Skeletal muscle tissue (tissue), 4 donors: Measurements from ENCODE around the gene VPS37B. TPM values are rescaled to one million over a fixed set of nuclear protein-coding genes. Genes with fewer than 3 reads are reported as not detected.

Experiments
- H3K27ac ChIP-seq: one replicate; pipeline ENCODE4 v1.7.0; 2013; ENCODE audit warnings: mild to moderate bottlenecking, low read depth, low read length, inconsistent platforms
- H3K27me3 ChIP-seq, 3 donors: one replicate each; pipeline ENCODE4 v1.7.0; 2013; ENCODE audit warnings: low read length in 3 of 3; ENCODE audit not compliant: control insufficient read depth in 3 of 3, insufficient read depth in 3 of 3
- H3K36me3 ChIP-seq, 3 donors: one replicate each; pipeline ENCODE4 v1.7.0; 2013; ENCODE audit warnings: low read length in 3 of 3; ENCODE audit not compliant: control insufficient read depth in 3 of 3, insufficient read depth in 3 of 3
- H3K4me1 ChIP-seq, 3 donors: one replicate each; pipeline ENCODE4 v1.7.0; 2013; ENCODE audit warnings: low read length in 3 of 3, mild to moderate bottlenecking in 3 of 3; ENCODE audit not compliant: control insufficient read depth in 3 of 3, insufficient read depth in 3 of 3
- H3K4me3 ChIP-seq, 3 donors: one replicate each; pipeline ENCODE4 v1.7.0; 2013; ENCODE audit warnings: low read length in 3 of 3
- H3K9ac ChIP-seq, 3 donors: one replicate each; pipeline ENCODE4 v1.7.0; 2013; ENCODE audit warnings: low read length in 3 of 3, mild to moderate bottlenecking in 3 of 3, moderate library complexity in 2 of 3, low read depth in 1 of 3
- H3K9me3 ChIP-seq, 3 donors: one replicate each; pipeline ENCODE4 v1.7.0; 2013; ENCODE audit warnings: low read length in 3 of 3; ENCODE audit not compliant: control insufficient read depth in 3 of 3
- total RNA-seq: library from RNA; depleted of rRNA; stranded (reverse); fragments of >200 nt; gene quantifications from one replicate; pipeline ENCODE4 v1.2.3, GENCODE V29; 2014
- donor health status: Osteomylitis.

Gene VPS37B
- total RNA-seq, 1 donor from 2014 or later, result 11.5 TPM

DNA sequence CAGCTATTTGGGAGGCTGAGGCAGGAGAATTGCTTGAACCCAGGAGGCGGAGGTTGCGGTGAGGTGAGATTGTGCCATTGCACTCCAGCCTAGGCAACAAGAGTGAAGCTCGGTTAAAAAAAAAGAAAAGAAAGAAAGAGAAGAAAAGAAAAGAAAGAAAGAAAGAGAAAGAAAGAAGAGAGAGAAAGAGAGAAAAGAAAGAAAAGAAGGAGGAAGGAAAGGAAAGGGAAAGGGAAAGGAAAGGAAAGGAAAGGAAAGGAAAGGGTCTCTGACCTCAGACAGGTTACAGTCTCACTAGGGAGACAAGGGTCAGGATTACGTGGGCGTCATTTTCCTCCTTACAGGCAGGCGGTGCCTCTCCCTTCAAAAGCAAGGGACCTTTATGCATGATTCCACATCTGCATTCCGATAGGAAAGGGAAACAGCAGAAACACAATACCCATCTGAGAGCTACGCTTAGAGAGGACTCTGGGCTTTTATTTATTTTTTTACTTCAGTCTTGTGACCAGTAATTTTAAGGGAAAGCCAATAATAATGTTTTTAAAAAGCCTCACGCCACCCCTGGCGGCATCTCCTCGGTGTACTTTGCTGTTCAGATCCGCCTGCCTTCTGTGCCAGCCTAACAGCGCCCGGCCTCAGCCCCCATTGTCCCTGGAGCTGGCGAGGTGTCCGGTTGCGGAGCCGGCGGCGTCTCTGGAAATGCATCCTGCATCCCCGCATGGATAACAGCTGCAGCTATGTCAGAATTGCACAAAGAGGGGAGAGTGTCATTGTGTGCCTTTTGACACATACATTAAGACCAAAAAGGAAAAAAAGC, 61.6 kb downstream of the VPS37B start:
- Histone ChIP-seq H3K27ac (no peak overlapping the region), H3K9me3 (no peaks in the 10 kb centered on the region), H3K9ac (peak overlapping the region; percentile 53 to 65 (median 57))

DNA sequence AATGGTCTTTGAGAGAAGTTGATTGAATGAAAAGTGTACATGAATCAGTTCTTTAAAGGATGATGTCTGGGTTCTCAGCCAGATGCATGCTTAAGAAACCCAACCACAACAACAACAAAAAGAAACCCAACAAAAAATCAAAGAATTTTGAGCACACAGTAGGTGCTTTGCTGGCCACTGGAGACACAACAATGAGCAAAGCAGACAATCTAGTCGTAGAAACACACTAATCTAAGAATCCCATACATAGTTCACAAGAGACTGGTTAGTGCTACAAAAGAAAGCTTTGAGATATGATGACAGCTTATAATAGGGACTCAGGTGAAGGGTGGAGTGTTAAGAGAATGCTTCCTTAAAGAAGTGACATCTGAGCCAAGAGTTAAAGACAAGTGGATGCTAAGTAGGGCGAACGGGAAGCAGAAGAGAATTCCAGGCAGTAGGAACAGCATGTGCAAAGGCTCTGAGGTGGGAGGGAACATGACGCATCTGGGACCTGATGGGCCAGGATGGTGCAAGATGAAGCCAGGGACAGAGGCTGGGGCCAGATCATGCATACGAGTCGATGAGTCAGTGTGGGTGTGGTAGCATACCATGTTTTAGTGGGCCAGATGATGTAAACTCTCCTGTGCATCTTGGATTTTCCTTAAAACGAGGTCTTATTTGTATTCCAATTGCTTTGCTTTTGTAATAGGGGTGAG, 65.3 kb downstream of the VPS37B start:
- Histone ChIP-seq H3K4me1 (peaks cover 4 to 8% (median 6%) of the 10 kb centered on the region in 3 donors), H3K9me3 (no peaks in the 10 kb centered on the region), H3K27me3 (no peaks in the 10 kb centered on the region), H3K9ac (no peak overlapping the region), H3K4me3 (no peak overlapping the region), H3K27ac (no peak overlapping the region), H3K36me3 (no peaks in the 10 kb centered on the region)

More for the DNA sequence above, 61.6 kb downstream of the VPS37B start:
- Histone ChIP-seq H3K27me3 (no peaks in the 10 kb centered on the region), H3K4me3 (peak overlapping the region; percentile 58 to 69 (median 67)), H3K4me1 (peaks cover 4 to 12% (median 6%) of the 10 kb centered on the region in 3 donors), H3K36me3 (no peaks in the 10 kb centered on the region)

DNA sequence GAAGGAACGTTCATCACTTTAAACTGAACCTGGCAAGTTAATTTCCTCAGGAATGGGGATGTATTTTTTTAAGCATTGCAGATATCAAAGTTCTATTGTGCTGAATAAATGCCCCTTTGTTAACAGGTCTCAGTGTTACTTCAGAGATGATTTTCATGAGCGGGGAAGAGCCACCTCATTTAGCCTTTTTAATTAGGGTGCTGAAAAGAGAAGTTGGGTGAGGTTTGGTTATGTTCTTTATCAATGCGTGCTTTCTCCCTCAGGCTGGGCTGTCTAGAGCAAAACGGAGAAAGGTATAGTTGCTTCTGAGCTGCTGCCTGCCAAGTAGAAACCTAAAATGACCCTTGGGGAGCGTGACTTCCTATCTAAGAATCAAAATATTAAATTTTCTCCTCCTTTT, 68.7 kb downstream of the VPS37B start:
- H3K9ac ChIP-seq, result no peak overlapping the region
- no peaks in the 10 kb centered on the region for H3K9me3 ChIP-seq
- H3K4me3 ChIP-seq, result no peak overlapping the region
- H3K27me3 ChIP-seq, result no peaks in the 10 kb centered on the region
- H3K36me3 ChIP-seq, result no peaks in the 10 kb centered on the region
- H3K27ac ChIP-seq, result no peak overlapping the region
- no peaks in the 10 kb centered on the region for H3K4me1 ChIP-seq

DNA sequence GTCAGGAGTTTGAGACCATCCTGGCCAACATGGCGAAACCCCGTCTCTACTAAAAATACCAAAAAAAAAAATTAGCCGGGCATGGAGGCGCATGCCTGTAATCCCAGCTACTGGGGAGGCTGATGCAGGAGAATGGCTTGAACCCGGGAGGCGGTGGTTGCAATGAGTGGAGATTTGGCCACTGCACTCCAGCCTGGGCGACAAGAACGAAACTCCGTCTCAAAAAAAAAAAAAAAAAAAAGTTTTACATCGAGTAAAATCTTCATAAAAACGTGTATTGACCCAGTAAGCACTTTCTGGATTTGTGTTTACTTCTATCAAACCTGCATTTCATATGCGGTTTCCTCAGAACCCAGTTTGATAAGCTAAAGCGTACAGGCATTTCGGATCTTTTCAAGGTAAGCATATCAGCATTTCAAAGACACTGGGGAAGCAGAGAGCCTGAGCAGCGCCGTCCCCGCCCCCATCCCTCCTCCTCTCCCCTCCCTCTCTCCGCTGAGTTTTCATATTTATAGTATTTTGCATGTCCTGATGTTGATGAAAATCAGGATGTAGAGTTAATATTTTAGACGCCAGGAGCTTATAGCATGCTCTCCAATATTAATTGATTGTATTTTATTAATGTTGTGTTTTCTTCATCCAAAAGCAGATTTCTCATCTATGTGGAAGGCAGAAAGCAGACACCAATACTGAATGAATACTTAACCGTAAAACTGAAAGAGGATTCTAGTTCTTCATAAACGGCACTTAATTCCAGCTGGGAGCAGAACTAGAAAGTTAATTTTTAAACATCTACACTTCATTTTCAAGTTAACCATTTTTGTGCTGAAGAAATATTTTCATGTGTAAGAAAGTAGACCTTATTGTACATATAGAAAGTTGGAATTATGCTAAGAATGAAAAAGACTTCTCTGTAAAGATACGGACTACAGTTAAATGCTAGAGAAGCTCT, 69.9 kb downstream of the VPS37B start:
- Histone ChIP-seq H3K27ac (no peak overlapping the region), H3K9me3 (no peaks in the 10 kb centered on the region), H3K4me1 (no peaks in the 10 kb centered on the region), H3K27me3 (no peaks in the 10 kb centered on the region), H3K36me3 (no peaks in the 10 kb centered on the region), H3K9ac (no peak overlapping the region), H3K4me3 (peak overlapping the region in 1 of 3 donors; percentile 48)

DNA sequence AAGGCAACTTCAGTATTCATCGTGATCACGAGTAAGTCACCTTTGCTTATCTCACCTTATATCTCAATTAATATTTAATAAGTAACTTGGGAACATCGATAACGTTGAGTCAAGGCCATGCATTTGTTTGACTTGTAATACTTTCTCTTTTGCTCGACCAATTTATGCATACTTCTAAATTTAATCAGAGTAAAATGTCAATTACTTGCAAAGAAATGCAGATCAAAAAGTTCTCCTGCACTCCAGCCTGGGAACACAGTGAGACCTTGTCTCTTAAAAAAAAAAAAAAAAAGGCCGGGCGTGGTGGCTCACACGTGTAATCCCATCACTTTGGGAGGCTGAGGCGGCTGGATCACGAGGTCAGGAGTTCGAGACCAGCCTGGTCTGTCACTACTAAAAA, 72.5 kb downstream of the VPS37B start:
- Histone ChIP-seq H3K9ac (no peak overlapping the region), H3K27ac (no peak overlapping the region), H3K36me3 (no peaks in the 10 kb centered on the region), H3K4me3 (no peak overlapping the region), H3K4me1 (no peaks in the 10 kb centered on the region), H3K27me3 (no peaks in the 10 kb centered on the region), H3K9me3 (no peaks in the 10 kb centered on the region)

DNA sequence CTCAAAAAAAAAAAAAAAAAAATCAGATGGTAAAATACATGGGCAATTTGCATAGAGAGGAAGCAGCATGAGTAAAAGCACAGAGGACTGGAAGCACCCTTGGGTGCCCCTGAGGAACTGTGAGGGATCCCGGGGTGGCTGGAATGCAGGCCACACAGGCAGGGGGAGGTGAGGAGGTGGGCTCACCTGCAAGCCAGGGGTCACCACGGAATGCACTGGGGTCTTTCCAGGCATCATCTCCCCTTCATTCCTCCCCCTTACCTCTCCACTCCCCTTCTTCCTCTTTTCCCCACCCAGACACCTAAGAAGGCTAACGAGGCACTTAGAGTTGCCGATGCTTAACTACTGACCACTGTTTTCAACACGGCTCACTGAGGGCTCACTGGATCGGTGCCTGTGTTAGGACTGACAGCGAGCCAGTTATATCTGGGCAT, 75.1 kb downstream of the VPS37B start:
- Histone ChIP-seq H3K4me3 (no peak overlapping the region), H3K9me3 (no peaks in the 10 kb centered on the region), H3K36me3 (no peaks in the 10 kb centered on the region), H3K27me3 (no peaks in the 10 kb centered on the region), H3K9ac (no peak overlapping the region), H3K27ac (no peak overlapping the region), H3K4me1 (no peaks in the 10 kb centered on the region)

DNA sequence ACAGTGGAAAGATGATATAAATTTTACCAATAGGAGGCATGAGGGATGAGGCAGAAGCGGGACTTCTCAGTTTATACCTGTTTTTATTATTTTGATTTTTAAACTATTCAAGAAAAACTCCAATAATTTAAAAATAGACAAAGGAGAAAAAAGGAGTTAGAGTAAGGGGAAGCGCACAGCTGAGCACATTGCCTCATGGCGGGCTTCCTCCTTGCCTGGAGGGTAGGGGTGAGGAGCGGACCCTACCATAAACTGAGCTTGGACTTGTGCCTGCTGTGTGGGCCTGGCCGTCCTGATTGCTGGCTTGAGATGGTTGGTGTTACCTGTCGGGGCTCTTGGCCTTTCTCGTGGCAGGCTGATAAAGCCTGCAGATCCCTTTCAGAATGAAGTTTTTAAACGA, 75.8 kb downstream of the VPS37B start:
- Histone ChIP-seq H3K27me3 (no peaks in the 10 kb centered on the region), H3K9ac (no peak overlapping the region), H3K4me3 (no peak overlapping the region), H3K27ac (no peak overlapping the region), H3K9me3 (no peaks in the 10 kb centered on the region), H3K4me1 (no peaks in the 10 kb centered on the region), H3K36me3 (no peaks in the 10 kb centered on the region)

DNA sequence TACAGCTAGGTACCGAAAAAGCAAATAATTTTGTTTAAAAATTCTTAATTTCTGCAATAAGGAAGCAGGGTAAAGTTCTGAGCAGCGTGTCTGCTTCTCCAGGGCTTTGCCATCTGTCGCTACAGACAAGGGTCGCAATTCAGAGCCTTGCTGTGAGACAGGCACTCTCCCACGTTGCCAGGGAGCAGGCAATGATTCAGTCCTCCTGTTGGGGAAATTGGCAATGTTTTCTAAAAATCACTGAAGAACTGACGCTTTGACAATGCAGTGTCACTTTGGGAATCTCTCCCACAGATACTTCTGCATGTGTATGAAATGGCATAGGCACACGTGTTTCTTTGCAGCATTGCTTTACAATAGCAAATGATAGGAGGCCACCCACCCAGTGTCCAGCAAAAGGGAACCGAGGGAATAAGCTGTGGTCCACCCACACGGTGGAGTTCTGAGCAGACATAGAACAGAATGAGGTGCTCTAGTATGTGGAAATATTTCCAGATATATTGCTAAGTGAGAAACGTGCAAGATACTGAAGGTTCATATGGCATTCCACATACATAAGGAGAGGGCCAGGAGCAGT, 76.6 kb downstream of the VPS37B start:
- no peak overlapping the region for H3K9ac ChIP-seq
- no peak overlapping the region for H3K27ac ChIP-seq
- no peaks in the 10 kb centered on the region for H3K4me1 ChIP-seq
- no peaks in the 10 kb centered on the region for H3K36me3 ChIP-seq
- H3K27me3 ChIP-seq, result no peaks in the 10 kb centered on the region
- no peak overlapping the region for H3K4me3 ChIP-seq
- H3K9me3 ChIP-seq, result no peaks in the 10 kb centered on the region
